Right hindlimb (tissue), 1 donor: ENCODE measurements around the gene PCSK4.
"Not testable (repeated sequence)": the region's sequence is repeated elsewhere in the genome, so short reads cannot be mapped to it uniquely, and the experiment has no call there.

Experiments
- DNase-seq: peaks from one replicate; pipeline ENCODE4 v3.0.0-alpha.2; 2018

PCSK4 gene

DNA sequence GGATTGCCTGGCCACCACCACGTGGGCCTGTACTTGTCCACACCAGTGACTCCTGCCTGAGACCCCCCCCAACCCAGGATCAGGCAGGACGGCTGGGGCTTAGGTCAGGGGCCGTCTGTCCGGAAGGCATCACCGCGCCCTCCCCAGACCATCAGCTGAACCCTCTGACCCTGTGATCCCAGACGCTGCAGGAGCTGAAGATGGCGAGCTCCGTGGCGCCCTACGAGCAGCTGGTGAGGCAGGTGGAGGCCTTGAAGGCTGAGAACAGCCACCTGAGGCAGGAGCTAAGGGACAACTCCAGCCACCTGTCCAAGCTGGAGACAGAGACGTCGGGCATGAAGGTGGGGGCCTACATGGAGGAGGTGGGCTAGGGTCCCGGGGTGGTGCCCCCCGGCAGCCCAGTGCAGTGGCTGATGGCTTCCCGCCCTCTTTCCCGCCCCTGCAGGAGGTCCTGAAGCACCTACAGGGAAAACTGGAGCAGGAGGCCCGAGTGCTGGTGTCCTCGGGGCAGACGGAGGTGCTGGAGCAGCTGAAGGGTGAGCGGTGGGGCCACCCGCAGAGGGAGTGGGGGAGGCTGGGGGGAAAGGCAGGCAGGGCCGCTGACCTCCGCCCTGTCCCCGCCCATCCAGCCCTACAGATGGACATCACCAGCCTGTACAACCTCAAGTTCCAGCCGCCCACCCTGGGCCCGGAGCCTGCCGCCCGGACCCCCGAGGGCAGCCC lies 37.2 kb downstream of the PCSK4 start:
- no peak for DNase-seq

- no peak for DNase-seq
Observed at GRCh38 chr19:1451916-1452801, 38.0 kb downstream of the PCSK4 start.

DNA sequence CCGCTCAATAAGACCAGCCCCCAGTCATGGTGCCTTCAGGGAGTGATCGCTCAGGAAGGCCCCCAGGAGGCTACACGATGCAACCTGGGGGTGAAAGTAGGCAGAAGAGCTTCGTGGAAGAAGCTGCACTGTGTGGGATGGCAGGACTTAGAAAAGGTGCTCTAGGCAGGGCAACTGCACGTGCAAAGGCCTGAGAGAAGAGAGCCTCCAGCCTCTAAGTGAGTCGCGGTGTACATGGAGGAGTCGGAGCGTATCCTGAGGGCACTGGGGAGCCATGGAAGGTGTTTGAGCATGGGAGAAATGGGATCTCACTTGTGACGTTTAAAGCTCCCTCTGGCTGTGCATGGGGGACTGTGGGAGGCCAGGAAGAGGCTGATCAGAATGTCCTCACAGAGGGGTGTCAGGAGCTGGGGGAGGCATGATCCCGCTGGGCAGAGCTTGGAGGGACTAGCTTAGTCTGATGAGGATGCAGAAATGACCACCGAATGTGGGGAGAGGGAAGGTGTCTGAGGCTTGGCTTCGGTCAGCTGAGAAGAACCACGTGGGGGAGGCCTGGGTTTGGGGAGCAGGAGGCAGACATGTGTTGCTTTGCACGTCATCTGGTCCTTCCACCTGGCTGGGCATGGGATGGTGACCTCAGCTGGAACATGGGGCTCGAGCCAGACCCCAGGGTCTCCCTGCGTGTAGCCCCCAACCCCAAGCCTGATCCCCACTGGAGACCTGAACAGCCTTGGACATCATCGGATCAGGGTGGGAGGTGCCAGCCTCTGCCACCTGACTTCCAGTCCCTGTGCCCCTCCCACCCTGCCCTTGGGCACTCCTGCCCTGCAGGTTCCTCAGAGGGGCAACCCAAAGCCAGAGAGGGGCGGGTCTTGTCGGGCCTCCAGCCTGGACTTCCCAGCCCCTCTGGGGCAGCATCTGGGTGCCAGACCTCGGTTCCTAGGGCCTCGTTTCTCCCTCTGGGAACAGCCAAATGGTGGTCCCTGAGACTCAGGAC lies 39.1 kb downstream of the PCSK4 start:
- DNase-seq, result no peak

- peak; percentile 56 for DNase-seq
Observed at GRCh38 chr19:1449467-1450442, 40.4 kb downstream of the PCSK4 start, which contains the start of gene APC2. TSS of gene APC2 (plus strand) at chr19:1450121. CDS start at chr19:1453002, 2,881 bp downstream.

DNA sequence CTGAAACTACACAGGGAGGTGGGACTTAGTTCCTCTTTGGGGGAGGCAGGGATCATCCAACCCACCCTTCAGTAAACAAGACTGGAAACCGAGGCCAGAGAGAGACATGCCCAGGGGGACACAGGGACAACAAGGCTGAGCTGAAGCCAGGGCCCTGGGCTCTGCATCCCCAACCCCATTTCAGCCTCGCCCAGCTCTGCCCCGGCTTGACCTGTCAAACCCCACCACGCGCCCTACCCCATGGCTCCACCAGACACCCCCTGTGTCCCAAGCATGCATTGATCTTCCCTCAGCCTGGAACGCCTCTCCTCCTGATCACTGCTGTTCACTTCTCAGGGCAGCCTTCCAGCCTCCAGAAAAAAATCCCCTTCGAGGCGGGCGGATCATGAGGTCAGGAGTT lies 42.2 kb downstream of the PCSK4 start:
- DNase-seq, result no peak

- DNase-seq, result no peak
Observed at GRCh38 chr19:1447504-1447903, 42.6 kb downstream of the PCSK4 start.

DNA sequence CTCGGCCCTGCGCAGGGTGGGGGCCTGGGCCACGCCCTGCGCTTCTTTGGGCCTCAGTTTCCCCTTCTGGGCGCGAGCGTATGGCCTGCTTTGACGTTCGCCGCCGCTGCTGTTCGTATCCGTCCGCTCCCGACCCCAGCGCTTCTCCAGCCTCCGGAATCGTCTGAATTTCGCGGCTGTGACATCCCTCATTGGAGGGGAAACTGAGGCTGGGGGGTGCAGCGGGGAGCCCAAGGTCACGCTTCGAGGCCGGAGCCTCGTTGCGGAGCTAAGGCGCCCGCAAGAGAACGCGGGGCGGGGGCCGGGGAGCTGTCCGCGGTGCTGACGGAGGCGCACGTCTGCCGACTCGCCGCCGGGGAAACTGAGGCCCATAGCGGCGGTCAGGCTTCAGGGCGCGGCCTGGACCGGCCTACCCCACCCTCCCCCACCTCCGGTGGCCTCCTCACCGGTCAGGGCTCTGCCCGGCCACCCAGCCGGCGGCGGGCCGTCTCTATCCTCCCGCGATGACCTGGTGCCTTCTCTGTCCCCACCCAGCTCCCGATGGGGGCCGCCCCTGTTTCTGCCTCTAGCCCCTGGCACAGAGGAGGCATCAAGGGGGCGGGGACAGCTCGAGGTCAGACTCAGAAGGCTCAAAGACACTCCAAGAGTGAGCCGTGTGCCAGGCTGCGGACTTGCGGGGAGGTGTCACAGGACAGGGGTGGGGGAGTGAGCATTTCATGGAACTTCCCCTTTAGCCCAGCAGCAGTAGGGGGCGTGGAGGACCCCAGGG lies 43.3 kb downstream of the PCSK4 start:
- DNase-seq, result no peak

GRCh38 chr19:1445932-1446712 lies 44.0 kb downstream of the PCSK4 start:
- no peak for DNase-seq

GRCh38 chr19:1445185-1445931 lies 44.8 kb downstream of the PCSK4 start:
- peak; percentile 76 for DNase-seq

GRCh38 chr19:1441677-1442438 lies 48.3 kb downstream of the PCSK4 start:
- DNase-seq, result no peak

- no peak for DNase-seq
Observed at GRCh38 chr19:1441022-1441426, 49.1 kb downstream of the PCSK4 start.

GRCh38 chr19:1440418-1440801 lies 49.7 kb downstream of the PCSK4 start:
- DNase-seq, result no peak

- DNase-seq, result not testable (repeated sequence)
Observed at GRCh38 chr19:1439525-1440417, 50.4 kb downstream of the PCSK4 start.

DNA sequence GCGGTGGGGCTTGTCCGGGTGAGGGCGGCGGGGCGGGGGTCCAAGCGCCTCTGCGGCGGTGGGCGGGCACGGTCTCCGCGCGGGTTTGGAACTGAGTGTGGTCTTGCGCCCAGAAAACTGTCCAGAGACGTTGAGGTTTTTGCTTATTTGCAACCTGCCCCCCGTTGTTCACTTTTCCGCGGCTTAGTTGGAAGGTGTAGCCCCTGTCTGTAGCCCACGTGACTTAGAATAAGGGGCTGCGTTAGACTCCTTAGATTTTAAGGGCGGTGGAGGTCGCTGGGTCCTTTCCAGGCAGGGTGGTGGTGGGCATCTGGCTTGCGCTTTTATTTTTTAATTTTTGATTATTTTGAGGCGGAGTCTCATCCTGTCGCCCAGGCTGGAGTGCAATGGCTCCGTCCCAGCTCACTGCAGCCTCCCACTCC lies 51.2 kb downstream of the PCSK4 start:
- DNase-seq, result no peak

DNA sequence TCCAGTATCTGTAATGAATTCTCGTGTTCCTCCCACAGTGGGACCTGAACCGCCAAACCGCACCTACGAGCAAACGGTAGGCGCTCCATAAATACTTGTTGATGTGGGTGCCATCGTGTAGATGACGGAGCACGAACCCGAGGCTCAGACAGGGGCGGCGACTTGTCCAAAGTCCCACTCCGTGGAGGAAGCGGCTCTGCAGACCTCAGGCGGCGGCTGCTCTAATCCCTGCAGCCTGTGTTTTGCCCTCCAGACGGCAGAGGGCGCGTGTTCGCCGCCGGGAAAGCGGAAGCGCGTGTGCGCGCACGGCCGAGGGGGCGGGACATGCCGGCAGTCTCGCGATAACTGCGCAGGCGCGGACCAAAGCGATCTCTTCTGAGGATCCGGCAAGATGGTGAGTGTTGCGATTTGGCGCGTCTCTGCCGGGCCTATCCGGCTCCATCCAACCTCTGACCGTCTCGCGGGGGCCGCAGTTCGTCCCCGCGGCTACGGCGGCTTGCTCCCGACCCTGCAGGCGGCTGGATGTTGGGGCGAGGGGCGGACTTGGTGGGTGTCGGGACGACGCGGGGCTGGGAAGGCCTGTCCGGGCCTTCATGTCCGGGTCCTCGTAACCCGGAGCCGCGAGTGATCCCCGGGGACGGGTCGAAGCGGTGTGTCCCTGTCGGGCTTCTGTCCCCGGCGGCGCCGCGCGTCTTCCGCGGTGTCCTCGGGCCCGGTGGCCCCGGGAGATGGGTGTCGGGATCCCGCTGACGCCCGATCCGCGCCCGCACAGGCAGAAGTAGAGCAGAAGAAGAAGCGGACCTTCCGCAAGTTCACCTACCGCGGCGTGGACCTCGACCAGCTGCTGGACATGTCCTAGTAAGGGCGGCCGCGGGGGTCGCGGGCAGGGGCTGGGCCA lies 51.9 kb downstream of the PCSK4 start, which contains the start of gene RPS15:
Gene RPS15 (plus strand): TSS at position 362 of the 898 bp plus-strand sequence. CDS start 30 bp downstream, at position 392.
- DNase-seq, result peak; percentile 96

DNA sequence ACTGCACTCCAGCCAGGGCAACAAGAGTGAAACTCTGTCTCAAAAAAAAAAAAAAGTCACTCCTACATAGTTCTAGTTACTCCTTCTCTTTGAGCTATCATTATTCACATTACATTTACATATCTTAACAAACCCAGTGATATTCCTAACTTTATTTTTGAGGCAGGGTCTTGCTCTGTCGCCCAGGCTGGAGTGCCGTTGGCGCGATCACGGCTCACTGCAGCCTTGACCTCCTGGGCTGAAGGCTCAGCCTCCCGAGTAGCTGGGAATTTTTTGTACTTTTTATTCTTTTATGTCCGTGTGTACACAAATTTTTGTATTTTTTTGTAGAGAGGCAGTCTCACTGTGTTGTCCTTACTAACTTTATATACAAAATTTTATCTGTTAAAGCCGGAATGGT lies 52.5 kb downstream of the PCSK4 start:
- DNase-seq, result no peak
